NOMO-1 treated with dmso at 0.1 percent for 144 hours (cell line): ENCODE measurements around the gene MYOM1.

Experiments
- DNase-seq: peaks from one replicate; lab custom pipeline; 2025; ENCODE audit not compliant: unreplicated experiment; lab: John Stamatoyannopoulos, UW

The MYOM1 gene

GRCh38 chr18:3153107-3153704, 66.6 kb downstream of the MYOM1 start:
- DNase-seq, result no peak

- no peak for DNase-seq
Measured at GRCh38 chr18:3152294-3152693, 67.5 kb downstream of the MYOM1 start.

GRCh38 chr18:3151399-3152264, 68.1 kb downstream of the MYOM1 start:
- DNase-seq, result no peak

GRCh38 chr18:3150688-3151087, 69.1 kb downstream of the MYOM1 start:
- DNase-seq, result no peak

- DNase-seq, result no peak
Measured at GRCh38 chr18:3150274-3150673, 69.5 kb downstream of the MYOM1 start.

GRCh38 chr18:3148930-3149535, 70.7 kb downstream of the MYOM1 start:
- no peak for DNase-seq

- DNase-seq, result no peak
Measured at GRCh38 chr18:3147935-3148554, 71.7 kb downstream of the MYOM1 start.

GRCh38 chr18:3140986-3141639, 78.7 kb downstream of the MYOM1 start:
- DNase-seq, result no peak

GRCh38 chr18:3140342-3140741, 79.4 kb downstream of the MYOM1 start:
- no peak for DNase-seq

GRCh38 chr18:3139406-3139805, 80.4 kb downstream of the MYOM1 start:
- no peak for DNase-seq

- no peak for DNase-seq
Measured at GRCh38 chr18:3138274-3138975, 81.3 kb downstream of the MYOM1 start.

- DNase-seq, result no peak
Measured at GRCh38 chr18:3135536-3135935, 84.2 kb downstream of the MYOM1 start.

- DNase-seq, result no peak
Measured at GRCh38 chr18:3132700-3133099, 87.1 kb downstream of the MYOM1 start.

GRCh38 chr18:3130344-3130743, 89.4 kb downstream of the MYOM1 start:
- no peak for DNase-seq

- DNase-seq, result peak; percentile 62
Measured at GRCh38 chr18:3129053-3129864, 90.5 kb downstream of the MYOM1 start.

- no peak for DNase-seq
Measured at GRCh38 chr18:3126457-3127097, 93.2 kb downstream of the MYOM1 start.

- no peak for DNase-seq
Measured at GRCh38 chr18:3124822-3125221, 94.9 kb downstream of the MYOM1 start.

- DNase-seq, result no peak
Measured at GRCh38 chr18:3122851-3123250, 96.9 kb downstream of the MYOM1 start.

GRCh38 chr18:3121259-3121658, 98.5 kb downstream of the MYOM1 start:
- no peak for DNase-seq
